Uterus (tissue), 2 donors: ENCODE measurements around the gene CDC37.

Source experiments
- CTCF ChIP-seq, 4 experiments: fragments of 200-600 bp in 2 of 4; fragments of 450-650 bp in 2 of 4; sonication (generic) in 2 of 4; IDR thresholded peaks; one replicate each; pipeline ENCODE4 v1.5.1; 2016 to 2019; ENCODE audit warnings: antibody characterized with exemption in 4 of 4, mild to moderate bottlenecking in 2 of 4, moderate library complexity in 1 of 4
- POLR2A ChIP-seq, 2 donors: fragments of 450-650 bp; IDR thresholded peaks; one replicate each; pipeline ENCODE4 v1.6.1; 2016; ENCODE audit warnings: antibody characterized with exemption in 2 of 2, mild to moderate bottlenecking in 1 of 2, moderate library complexity in 1 of 2

GRCh38 chr19:10450853-10451609 lies 47.7 kb upstream of the CDC37 start:
- TF ChIP-seq CTCF (IDR thresholded peaks at IDR 0.05) (no peak), POLR2A (IDR thresholded peaks at IDR 0.05) (no peak)
